NCI-H748 treated with DMSO at 0.1 percent for 48 hours (cell line): ENCODE measurements around the gene RUNX3.

Experiments
- DNase-seq: peaks from one replicate; lab custom pipeline; 2025; lab: John Stamatoyannopoulos, UW

RUNX3 gene

GRCh38 chr1:24963099-24963872, 33.2 kb upstream of the RUNX3 start:
- no peak for DNase-seq

- DNase-seq: no peak
Observed at GRCh38 chr1:24961961-24962861, 32.1 kb upstream of the RUNX3 start.

GRCh38 chr1:24961334-24961733, 31.3 kb upstream of the RUNX3 start:
- no peak for DNase-seq

GRCh38 chr1:24960071-24960801, 30.2 kb upstream of the RUNX3 start:
- DNase-seq: no peak

GRCh38 chr1:24959623-24959975, 29.5 kb upstream of the RUNX3 start:
- DNase-seq: no peak

GRCh38 chr1:24958766-24959622, 28.9 kb upstream of the RUNX3 start:
- DNase-seq: no peak

GRCh38 chr1:24957808-24958752, 28.0 kb upstream of the RUNX3 start:
- no peak for DNase-seq

- DNase-seq: no peak
Observed at GRCh38 chr1:24957016-24957807, 27.1 kb upstream of the RUNX3 start.

- DNase-seq: no peak
Observed at GRCh38 chr1:24955779-24956365, 25.8 kb upstream of the RUNX3 start.

- DNase-seq: no peak
Observed at GRCh38 chr1:24955161-24955560, 25.1 kb upstream of the RUNX3 start.

GRCh38 chr1:24954631-24955030, 24.6 kb upstream of the RUNX3 start:
- DNase-seq: no peak

- no peak for DNase-seq
Observed at GRCh38 chr1:24954022-24954421, 23.9 kb upstream of the RUNX3 start.

- DNase-seq: no peak
Observed at GRCh38 chr1:24952413-24952841, 22.4 kb upstream of the RUNX3 start.

- no peak for DNase-seq
Observed at GRCh38 chr1:24951810-24952412, 21.8 kb upstream of the RUNX3 start.

GRCh38 chr1:24951337-24951736, 21.3 kb upstream of the RUNX3 start:
- no peak for DNase-seq

GRCh38 chr1:24949331-24949881, 19.3 kb upstream of the RUNX3 start:
- no peak for DNase-seq

GRCh38 chr1:24948079-24948827, 18.2 kb upstream of the RUNX3 start:
- no peak for DNase-seq
